ENCODE measurements around the gene CFD.
"Not testable (repeated sequence)": the region's sequence is repeated elsewhere in the genome, so short reads cannot be mapped to it uniquely, and the experiment has no call there.

CFD gene

DNA sequence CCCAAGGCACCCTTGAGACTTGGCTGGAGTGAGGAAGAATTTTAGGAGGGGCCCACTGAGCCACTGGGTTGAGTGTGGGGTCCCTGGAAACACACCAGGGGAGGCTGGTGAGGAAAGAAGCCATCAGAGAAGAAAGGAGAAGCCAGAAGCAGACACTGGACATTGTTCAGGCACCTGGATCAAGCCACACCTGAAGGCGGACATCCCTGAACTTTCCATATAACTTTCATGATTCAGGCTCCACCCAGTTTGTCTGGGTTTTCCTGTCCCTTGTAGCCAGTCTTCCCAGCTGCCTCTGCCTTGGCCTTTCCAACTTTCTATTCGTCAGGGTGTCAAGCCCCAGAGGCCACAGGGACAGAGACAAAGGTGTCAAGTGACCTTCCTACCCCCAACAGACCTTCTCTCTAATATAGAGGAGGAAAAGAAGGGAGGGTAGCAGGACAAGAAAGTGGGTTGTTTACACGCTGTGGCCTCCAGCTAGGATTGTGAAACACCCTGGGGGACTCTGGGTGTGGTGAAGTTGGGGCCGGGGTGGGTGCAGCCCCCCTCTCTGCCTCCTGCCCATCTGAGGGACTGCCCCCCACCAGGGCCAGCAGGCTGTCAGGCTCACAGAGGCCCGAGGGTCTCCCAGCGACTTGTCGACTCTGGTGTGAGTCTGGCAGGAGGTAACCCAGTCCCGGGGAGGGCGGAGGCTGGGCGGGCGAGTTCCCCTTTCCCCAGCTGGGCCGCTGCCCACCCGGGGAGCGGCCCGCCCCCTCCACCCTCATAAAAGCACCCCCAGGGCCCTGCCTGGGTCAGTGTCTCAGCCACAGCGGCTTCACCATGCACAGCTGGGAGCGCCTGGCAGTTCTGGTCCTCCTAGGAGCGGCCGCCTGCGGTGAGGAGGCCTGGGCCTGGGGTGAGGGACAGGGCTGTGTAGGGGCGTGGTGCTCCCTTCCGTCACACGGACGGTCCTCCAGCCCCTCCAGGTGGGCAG is at the start of gene CFD:
Gene CFD, plus strand, starts transcription at position 797 of the 976 bp plus-strand sequence. Its CDS starts 26 bp downstream, at position 823.
- DNase-seq: peak; percentile 88

- DNase-seq: no peak
These were observed 49.2 kb upstream of the CFD start for GRCh38 chr19:810077-810855.

DNA sequence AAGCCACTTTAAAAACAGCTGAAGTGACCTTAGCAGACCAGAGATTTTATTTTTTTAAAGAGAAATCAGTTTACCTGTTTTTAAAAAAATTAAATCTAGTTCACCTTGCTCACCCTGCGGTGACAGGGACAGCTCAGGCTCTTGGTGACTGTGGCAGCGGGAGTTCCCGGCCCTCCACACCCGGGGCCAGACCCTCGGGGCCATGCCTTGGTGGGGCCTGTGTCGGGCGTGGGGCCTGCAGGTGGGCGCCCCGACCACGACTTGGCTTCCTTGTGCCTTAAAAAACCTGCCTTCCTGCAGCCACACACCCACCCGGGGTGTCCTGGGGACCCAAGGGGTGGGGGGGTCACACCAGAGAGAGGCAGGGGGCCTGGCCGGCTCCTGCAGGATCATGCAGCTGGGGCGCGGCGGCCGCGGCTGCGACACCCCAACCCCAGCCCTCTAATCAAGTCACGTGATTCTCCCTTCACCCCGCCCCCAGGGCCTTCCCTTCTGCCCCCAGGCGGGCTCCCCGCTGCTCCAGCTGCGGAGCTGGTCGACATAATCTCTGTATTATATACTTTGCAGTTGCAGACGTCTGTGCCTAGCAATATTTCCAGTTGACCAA is 48.5 kb upstream of the CFD start:
- DNase-seq: peak; percentile 45

DNA sequence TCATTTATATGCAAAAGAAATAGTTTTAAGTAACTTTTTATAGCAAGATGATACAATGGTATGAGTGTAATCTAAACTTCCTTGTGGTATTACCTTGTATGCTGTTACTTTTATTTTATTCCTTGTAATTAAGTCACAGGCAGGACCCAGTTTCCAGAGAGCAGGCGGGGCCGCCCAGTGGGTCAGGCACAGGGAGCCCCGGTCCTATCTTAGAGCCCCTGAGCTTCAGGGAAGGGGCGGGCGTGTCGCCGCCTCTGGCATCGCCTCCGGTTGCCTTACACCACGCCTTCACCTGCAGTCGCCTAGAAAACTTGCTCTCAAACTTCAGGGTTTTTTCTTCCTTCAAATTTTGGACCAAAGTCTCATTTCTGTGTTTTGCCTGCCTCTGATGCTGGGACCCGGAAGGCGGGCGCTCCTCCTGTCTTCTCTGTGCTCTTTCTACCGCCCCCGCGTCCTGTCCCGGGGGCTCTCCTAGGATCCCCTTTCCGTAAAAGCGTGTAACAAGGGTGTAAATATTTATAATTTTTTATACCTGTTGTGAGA is 47.9 kb upstream of the CFD start:
- no peak for DNase-seq

- DNase-seq: peak; percentile 32
These were observed 47.3 kb upstream of the CFD start for GRCh38 chr19:812049-812746.

DNA sequence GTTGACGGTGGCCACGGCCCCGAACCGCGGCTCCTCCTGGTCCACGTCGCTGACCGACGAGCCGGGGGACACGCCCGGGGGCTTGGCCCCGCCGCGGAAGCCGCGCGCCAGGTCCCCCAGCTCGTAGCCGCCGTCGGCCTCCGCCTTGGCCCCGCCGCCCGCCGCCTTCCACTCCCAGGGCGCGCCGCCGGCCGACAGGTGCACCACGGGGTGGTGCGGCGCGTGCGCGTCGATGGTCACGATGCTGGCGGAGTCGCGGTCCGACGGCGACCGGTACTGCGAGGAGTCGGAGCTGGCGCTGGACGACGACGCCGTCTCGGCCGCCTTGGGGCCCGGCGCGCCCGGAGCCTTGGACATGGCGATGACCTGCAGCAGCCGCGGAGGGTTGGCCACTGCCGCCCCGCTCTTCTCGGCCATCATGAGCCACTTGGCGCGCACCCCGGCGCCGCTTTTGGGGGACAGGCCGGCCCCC is 46.7 kb upstream of the CFD start:
- no peak for DNase-seq

DNA sequence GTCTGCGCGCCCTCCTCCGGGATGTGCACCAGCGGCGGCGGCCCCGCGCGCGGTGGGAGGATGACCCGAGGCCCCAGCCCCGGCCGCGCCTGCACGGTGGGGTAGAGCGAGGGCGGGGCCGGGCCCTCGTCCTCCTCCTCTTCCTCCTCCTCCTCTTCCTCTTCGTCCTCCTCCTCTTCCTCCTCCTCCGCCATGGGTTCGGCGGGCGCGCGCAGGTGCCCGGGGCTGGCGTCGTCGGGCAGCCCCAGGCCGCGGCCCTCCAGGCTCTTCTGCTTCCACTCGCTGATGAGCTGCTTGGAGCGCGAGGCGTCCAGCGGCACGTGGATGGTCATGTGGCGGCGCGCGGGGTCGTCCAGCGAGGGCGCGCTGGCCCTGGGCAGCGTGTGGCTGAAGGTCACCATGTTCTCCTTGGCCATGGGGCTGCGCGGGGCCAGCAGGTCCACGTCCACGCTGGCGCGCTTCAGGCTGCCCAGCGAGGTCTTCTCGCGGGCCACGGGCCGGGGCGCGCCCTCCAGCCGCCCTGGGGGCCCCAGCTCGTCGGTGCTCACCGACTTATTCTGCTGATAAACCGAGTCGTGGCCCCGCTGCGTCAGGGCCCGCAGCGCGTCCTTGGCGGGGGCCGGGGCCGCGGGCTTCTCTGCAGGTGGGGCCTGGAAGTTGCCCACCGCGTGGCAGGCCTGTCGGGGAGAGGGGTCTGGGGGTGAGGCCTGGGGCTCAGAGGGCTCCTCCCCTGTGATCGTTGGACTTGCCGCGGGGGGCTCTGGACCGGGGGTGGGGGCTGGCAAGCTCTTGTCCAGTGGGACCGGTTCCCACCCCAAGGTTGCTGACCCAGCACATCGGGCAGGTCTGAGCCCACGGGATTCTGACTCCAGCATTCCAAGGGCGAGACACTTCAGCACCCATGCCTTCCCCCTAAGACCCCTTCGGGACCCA is 46.0 kb upstream of the CFD start:
- DNase-seq: no peak

DNA sequence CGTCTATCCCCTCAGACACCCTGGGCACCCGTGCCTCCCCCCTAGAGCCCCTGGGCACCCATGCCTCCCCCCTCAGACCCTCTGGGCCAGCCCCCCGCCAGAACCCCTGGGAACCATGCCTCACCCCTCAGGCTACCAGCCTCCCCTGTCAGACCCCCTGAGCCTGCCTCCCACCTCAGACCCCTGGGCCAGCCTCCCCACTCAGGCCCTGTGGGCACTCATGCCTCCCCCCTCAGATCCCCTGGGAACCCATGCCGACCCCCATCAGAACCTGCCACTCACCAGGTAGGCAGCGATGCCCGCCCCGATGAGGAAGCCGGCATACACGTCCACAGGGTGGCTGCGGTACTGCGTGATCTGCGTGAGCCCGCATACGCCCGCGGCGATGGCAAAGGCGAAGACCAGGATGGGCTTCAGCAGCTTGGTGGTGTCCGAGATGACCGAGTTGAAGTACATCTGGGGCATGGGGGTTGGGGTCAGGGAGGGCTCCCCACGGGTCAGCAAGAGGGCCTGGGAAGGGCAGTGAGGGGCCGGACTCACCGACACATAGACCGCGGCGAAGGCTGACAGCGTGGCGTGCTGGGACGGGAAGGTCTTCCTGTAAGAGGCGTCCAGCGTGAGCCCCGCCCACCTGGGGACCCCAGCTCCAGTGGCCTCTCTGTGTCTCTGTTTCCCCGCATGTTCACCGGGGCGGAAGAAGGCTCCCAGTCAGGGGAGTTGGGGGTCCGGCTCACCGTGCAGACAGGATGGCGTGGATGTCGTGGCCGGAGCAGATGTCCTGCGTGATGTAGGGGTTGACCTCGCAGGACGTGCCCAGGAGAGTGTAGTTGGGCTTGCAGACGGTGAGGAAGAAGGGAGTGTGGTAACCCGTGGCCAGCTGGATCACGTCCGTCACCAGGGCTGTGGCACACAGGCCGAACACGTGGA is 45.0 kb upstream of the CFD start:
- no peak for DNase-seq

- DNase-seq: no peak
These were observed 44.2 kb upstream of the CFD start for GRCh38 chr19:815079-815774.

GRCh38 chr19:815775-816499 is 43.5 kb upstream of the CFD start:
- DNase-seq: no peak

GRCh38 chr19:816500-816857 is 43.0 kb upstream of the CFD start:
- DNase-seq: no peak

GRCh38 chr19:820212-820611 is 39.3 kb upstream of the CFD start:
- not testable (repeated sequence) for DNase-seq

- no peak for DNase-seq
These were observed 38.1 kb upstream of the CFD start for GRCh38 chr19:821231-821824.

GRCh38 chr19:821825-822503 is 37.5 kb upstream of the CFD start, which contains the start of gene PLPPR3:
TSS of gene PLPPR3 (minus strand) at chr19:821955. CDS start at chr19:821559, 396 bp downstream.
- DNase-seq: peak; percentile 48

DNA sequence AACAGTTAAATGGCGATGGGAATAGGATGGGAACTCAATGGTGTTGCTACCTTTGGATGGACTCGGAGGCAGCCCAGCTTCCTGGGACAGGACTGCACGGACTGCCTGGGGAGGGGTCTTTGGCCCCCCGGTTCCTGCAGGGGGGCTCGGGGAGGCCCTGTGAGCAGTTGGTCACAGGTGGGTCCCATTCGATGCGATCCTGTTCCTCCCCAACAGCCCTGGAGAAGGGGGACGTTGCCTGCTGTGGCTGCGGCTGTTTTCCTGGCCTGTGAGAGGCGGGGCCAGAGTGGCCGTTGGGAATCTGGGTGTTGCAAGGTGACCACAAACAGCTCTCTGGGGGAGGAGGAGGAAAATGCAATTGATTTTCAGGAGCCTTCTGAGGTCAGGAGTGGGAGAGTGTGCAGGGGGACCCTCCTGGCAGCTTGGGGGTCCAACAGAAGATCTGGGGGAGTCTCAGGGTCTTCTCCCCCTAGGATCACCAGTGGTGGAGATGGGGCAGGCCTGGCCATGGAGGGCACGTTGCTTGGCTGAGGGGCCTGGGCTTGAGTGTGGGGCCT is 35.8 kb upstream of the CFD start:
- peak; percentile 95 for DNase-seq

GRCh38 chr19:824885-825284 is 34.6 kb upstream of the CFD start:
- peak; percentile 84 for DNase-seq

Data from MV-4-11 (cell line).